Neural cell (in vitro differentiated cells): ENCODE measurements around the gene CDH12. TPM values are rescaled to one million over a fixed set of nuclear protein-coding genes. Genes with fewer than 3 reads are reported as not detected.
"Not testable (repeated sequence)": the region's sequence is repeated elsewhere in the genome, so short reads cannot be mapped to it uniquely, and the experiment has no call there.

Experiments used
- H2AFZ ChIP-seq: fragments of 200-600, 300-800 bp; sonication (generic), shearing (Covaris generic); 2 replicates; pipeline ENCODE4 v1.6.0; 2014; ENCODE audit warnings: low read depth, mild to moderate bottlenecking, antibody characterized with exemption, low read length, moderate library complexity
- H3F3A ChIP-seq: fragments of 200-600 bp; shearing (Covaris generic); 2 replicates; pipeline ENCODE4 v1.6.1; 2016; ENCODE audit warnings: mild to moderate bottlenecking, moderate library complexity, mixed read lengths, antibody characterized with exemption, low read length; ENCODE audit not compliant: insufficient read depth, poor library complexity, severe bottlenecking
- H3K27ac ChIP-seq: fragments of 200-600, 300-800 bp; sonication (generic), shearing (Covaris generic); 2 replicates; pipeline ENCODE4 v1.5.1; 2014; ENCODE audit warnings: mild to moderate bottlenecking, low read length, moderate library complexity
- H3K27me3 ChIP-seq: fragments of 300-800, 200-600 bp; sonication (generic), shearing (Covaris generic); 2 replicates; pipeline ENCODE4 v1.6.0; 2014; ENCODE audit warnings: mild to moderate bottlenecking, low read depth, low read length, moderate library complexity; ENCODE audit not compliant: insufficient read depth
- H3K36me3 ChIP-seq: fragments of 300-800, 200-600 bp; sonication (generic), shearing (Covaris generic); 2 replicates; pipeline ENCODE4 v1.5.1; 2014; ENCODE audit warnings: mild to moderate bottlenecking, antibody characterized with exemption, low read length, moderate library complexity; ENCODE audit not compliant: insufficient read depth
- H3K4me2 ChIP-seq: fragments of 300-800, 200-600 bp; sonication (generic), shearing (Covaris generic); 2 replicates; pipeline ENCODE4 v1.6.0; 2014; ENCODE audit warnings: mild to moderate bottlenecking, low read length
- H3K4me3 ChIP-seq: fragments of 300-800, 200-600 bp; sonication (generic), shearing (Covaris generic); 2 replicates; pipeline ENCODE4 v1.5.1; 2014; ENCODE audit warnings: mild to moderate bottlenecking, low read length, moderate library complexity
- H3K79me2 ChIP-seq: fragments of 200-600 bp; shearing (Covaris generic); replicated peaks from 2 replicates; pipeline ENCODE4 v1.6.0; 2014; ENCODE audit warnings: mild to moderate bottlenecking, low read length, moderate library complexity; ENCODE audit not compliant: insufficient read depth
- H3K9ac ChIP-seq: fragments of 300-800, 200-600 bp; sonication (generic), shearing (Covaris generic); 2 replicates; pipeline ENCODE4 v1.6.1; 2016; ENCODE audit warnings: mild to moderate bottlenecking, low read length, mixed read lengths
- H3K9me2 ChIP-seq: fragments of 200-600 bp; shearing (Covaris generic); 2 replicates; pipeline ENCODE4 v1.6.1; 2016; ENCODE audit warnings: mild to moderate bottlenecking, low read length, mixed read lengths; ENCODE audit not compliant: insufficient read depth
- H3K9me3 ChIP-seq: fragments of 200-600, 300-800 bp; sonication (generic), shearing (Covaris generic); 2 replicates; pipeline ENCODE4 v1.6.1; 2016; ENCODE audit warnings: mild to moderate bottlenecking, mixed run types, low read length, moderate library complexity, mixed read lengths
- H4K20me1 ChIP-seq: fragments of 200-600 bp; shearing (Covaris generic); 2 replicates; pipeline ENCODE4 v1.6.1; 2016; ENCODE audit warnings: mild to moderate bottlenecking, mixed run types; ENCODE audit not compliant: insufficient read depth
- CTCF ChIP-seq: fragments of 450-650 bp; IDR thresholded peaks from 2 replicates; pipeline ENCODE4 v1.5.1; 2014; ENCODE audit warnings: antibody characterized with exemption, mild to moderate bottlenecking, moderate library complexity; ENCODE audit not compliant: poor library complexity, severe bottlenecking
- EP300 ChIP-seq: fragments of 450-650 bp; conservative IDR thresholded peaks from 2 replicates; pipeline ENCODE4 v1.6.1; 2014; ENCODE audit warnings: antibody characterized with exemption, mild to moderate bottlenecking, moderate library complexity; ENCODE audit not compliant: poor library complexity, severe bottlenecking
- EZH2 ChIP-seq: fragments of 200-600, 300-800 bp; shearing (Covaris generic), sonication (generic); IDR thresholded peaks from 2 replicates; pipeline ENCODE4 v1.6.1; 2014; ENCODE audit warnings: antibody characterized with exemption, low read length, borderline replicate concordance, mild to moderate bottlenecking; ENCODE audit not compliant: insufficient read depth, poor library complexity, severe bottlenecking
- MXI1 ChIP-seq: fragments of 450-650 bp; conservative IDR thresholded peaks from 2 replicates; pipeline ENCODE4 v1.6.1; 2014; ENCODE audit warnings: antibody characterized with exemption, mild to moderate bottlenecking; ENCODE audit not compliant: poor library complexity, severe bottlenecking
- POLR2AphosphoS5 ChIP-seq: IDR thresholded peaks from 2 replicates; pipeline ENCODE4 v1.6.1; 2012
- RAD21 ChIP-seq: fragments of 450-650 bp; conservative IDR thresholded peaks from 2 replicates; pipeline ENCODE4 v1.6.1; 2014; ENCODE audit warnings: antibody characterized with exemption, mild to moderate bottlenecking, moderate library complexity
- REST ChIP-seq: IDR thresholded peaks from 2 replicates; pipeline ENCODE4 v1.6.1; 2012; ENCODE audit warnings: borderline replicate concordance
- SMC3 ChIP-seq: fragments of 450-650 bp; conservative IDR thresholded peaks from 2 replicates; pipeline ENCODE4 v1.6.1; 2014; ENCODE audit warnings: antibody characterized with exemption, mild to moderate bottlenecking, moderate library complexity; ENCODE audit not compliant: poor library complexity
- TAF1 ChIP-seq: IDR thresholded peaks from 2 replicates; pipeline ENCODE4 v1.6.1; 2012; ENCODE audit warnings: low read depth
- polyA plus RNA-seq: library from polyadenylated mRNA; depleted of rRNA; stranded (reverse); fragments of >200 nt; gene quantifications from 2 replicates; pipeline ENCODE4 v1.2.3, GENCODE V29; 2014

Gene CDH12
- polyA plus RNA-seq, 1 donor from 2014 or later = 2.1 TPM

GRCh38 chr5:22277006-22277405, 576.1 kb downstream of the CDH12 start:
- Histone ChIP-seq H3K9ac (no peak overlapping the region), H2AFZ (no peak overlapping the region), H3K27ac (no peak overlapping the region), H3K4me2 (no peak overlapping the region), H4K20me1 (no peaks in the 10 kb centered on the region), H3K9me2 (no peaks in the 10 kb centered on the region), H3K4me3 (no peak overlapping the region), H3K79me2 (no peaks in the 10 kb centered on the region), H3K27me3 (no peaks in the 10 kb centered on the region), H3K9me3 (no peaks in the 10 kb centered on the region), H3F3A (no peaks in the 10 kb centered on the region), H3K36me3 (no peaks in the 10 kb centered on the region)
- TF ChIP-seq RAD21 (no peak), REST (no peak), EZH2 (no peak), EP300 (no peak), TAF1 (no peak), POLR2AphosphoS5 (no peak), CTCF (no peak), MXI1 (no peak), SMC3 (no peak)

- not testable (repeated sequence) for H2AFZ ChIP-seq, H3K27ac ChIP-seq, H3K9me2 ChIP-seq, H3K27me3 ChIP-seq, H3K4me3 ChIP-seq, H4K20me1 ChIP-seq, H3F3A ChIP-seq, H3K9ac ChIP-seq, H3K4me2 ChIP-seq, H3K9me3 ChIP-seq, H3K36me3 ChIP-seq, H3K79me2 ChIP-seq
These were observed 587.3 kb downstream of the CDH12 start for GRCh38 chr5:22265855-22266254.

- H3K9me2 ChIP-seq = no peaks in the 10 kb centered on the region
- no peak overlapping the region for H3K27ac ChIP-seq
- H2AFZ ChIP-seq = no peak overlapping the region
These were observed 595.0 kb downstream of the CDH12 start for GRCh38 chr5:22258139-22258538.

More at GRCh38 chr5:22258139-22258538, 595.0 kb downstream of the CDH12 start:
- Histone ChIP-seq H3K9ac (no peak overlapping the region), H3K4me3 (no peak overlapping the region), H3K27me3 (no peaks in the 10 kb centered on the region), H4K20me1 (no peaks in the 10 kb centered on the region), H3K9me3 (no peaks in the 10 kb centered on the region), H3F3A (no peaks in the 10 kb centered on the region), H3K4me2 (no peak overlapping the region), H3K36me3 (no peaks in the 10 kb centered on the region), H3K79me2 (no peaks in the 10 kb centered on the region)
- TF ChIP-seq REST (no peak), CTCF (no peak), EZH2 (no peak), POLR2AphosphoS5 (no peak), TAF1 (no peak), MXI1 (no peak)
